A549 (cell line): ENCODE measurements around the gene MEI4. TPM values are rescaled to one million over a fixed set of nuclear protein-coding genes. Genes with fewer than 3 reads are reported as not detected.

Experiments used
- ATAC-seq, 2 experiments: fragments of 200-7000 bp in 1 of 2; fragments of >200 bp in 1 of 2; cut with Nextera tagmentation in 1 of 2; cut with Tn5 transposase in 1 of 2; 3 replicates each; pipeline versions ENCODE4 v1.8.0 to v1.9.1; 2018 to 2020; ENCODE audit warnings: mild to moderate bottlenecking in 1 of 2, moderate library complexity in 1 of 2
- CTCF ChIA-PET: fragments of 300-600 bp; sonication (Branson Sonifier 250); formaldehyde crosslinking; extraction: SDS; loops from one replicate; lab custom pipeline; 2021; ENCODE audit warnings: antibody characterized with exemption, inconsistent platforms; lab: Yijun Ruan, JAX
- POLR2A ChIA-PET: fragments of 350-600 bp; formaldehyde crosslinking; extraction: SDS; loops from one replicate; lab custom pipeline; 2021; ENCODE audit warnings: antibody characterized with exemption, inconsistent platforms; lab: Yijun Ruan, JAX
- DNase-seq, 2 experiments: peaks; one replicate each; pipeline versions ENCODE4 v3.0.0 to v3.0.0-alpha.2; 2011 to 2016; ENCODE audit warnings: low read depth in 1 of 2, low spot score in 1 of 2
- FAIRE-seq: peaks from 2 replicates; lab custom pipeline; 2011; peaks lifted over from hg19 to GRCh38; lab: Jason Lieb, UNC
- H3K27ac ChIP-seq, 2 experiments: fragments of >200 bp; sonication (Bioruptor Twin); formaldehyde crosslinking; 3 replicates each; pipeline ENCODE4 v1.5.1; 2016 to 2017
- H3K4me1 ChIP-seq: fragments of >200 bp; sonication (Bioruptor Twin); formaldehyde crosslinking; 3 replicates; pipeline ENCODE4 v1.6.1; 2016
- H3K4me2 ChIP-seq: fragments of >200 bp; sonication (Bioruptor Twin); formaldehyde crosslinking; 3 replicates; pipeline ENCODE4 v1.6.1; 2016
- H3K4me3 ChIP-seq: fragments of >200 bp; sonication (Bioruptor Twin); formaldehyde crosslinking; 3 replicates; pipeline ENCODE4 v1.5.1; 2016
- H3K9me3 ChIP-seq: fragments of >200 bp; sonication (Bioruptor Twin); formaldehyde crosslinking; 3 replicates; pipeline ENCODE4 v1.6.1; 2016
- CBX8 ChIP-seq: fragments of 200-600 bp; sonication (generic); IDR thresholded peaks from 2 replicates; pipeline ENCODE4 v1.6.1; 2016
- CHD2 ChIP-seq: fragments of 150-350 bp; IDR thresholded peaks from 2 replicates; pipeline ENCODE4 v1.6.1; 2014; ENCODE audit warnings: low read length; ENCODE audit not compliant: partially characterized antibody
- CHD4 ChIP-seq: fragments of 200-600 bp; sonication (generic); IDR thresholded peaks from 2 replicates; pipeline ENCODE4 v1.6.1; 2016; ENCODE audit warnings: antibody characterized with exemption, mild to moderate bottlenecking, borderline replicate concordance
- EHMT2 ChIP-seq: fragments of 200-600 bp; sonication (generic); IDR thresholded peaks from 2 replicates; pipeline ENCODE4 v1.6.1; 2016; ENCODE audit warnings: antibody characterized with exemption, low read depth, mild to moderate bottlenecking, moderate library complexity
- ESRRA ChIP-seq: fragments of 150-350 bp; IDR thresholded peaks from 2 replicates; pipeline ENCODE4 v1.6.1; 2014; ENCODE audit warnings: mild to moderate bottlenecking, low read length, borderline replicate concordance
- GATA3 ChIP-seq: IDR thresholded peaks from 2 replicates; pipeline ENCODE4 v1.6.1; 2012; ENCODE audit warnings: borderline replicate concordance
- HDAC2 ChIP-seq: fragments of 200-600 bp; sonication (generic); IDR thresholded peaks from 2 replicates; pipeline ENCODE4 v1.6.1; 2016
- HMGXB4 ChIP-seq: fragments of 250-450 bp; sonication (Bioruptor Pico); IDR thresholded peaks from 2 replicates; pipeline ENCODE4 v1.5.0; 2021; ENCODE audit warnings: mild to moderate bottlenecking, moderate library complexity, borderline replicate concordance
- HOXA7 ChIP-seq: fragments of 250-450 bp; sonication (Bioruptor Pico); IDR thresholded peaks from 2 replicates; pipeline ENCODE4 v1.5.0; 2020; ENCODE audit warnings: mild to moderate bottlenecking, moderate library complexity
- HOXB13 ChIP-seq: fragments of 250-450 bp; sonication (Bioruptor Pico); IDR thresholded peaks from 2 replicates; pipeline ENCODE4 v1.5.0; 2020; ENCODE audit warnings: low read depth, mild to moderate bottlenecking, moderate library complexity
- JUN ChIP-seq, 2 experiments: fragments of >200 bp; sonication (Bioruptor Twin); formaldehyde crosslinking; IDR thresholded peaks; 2 replicates in 1 of 2; 3 replicates in 1 of 2; pipeline ENCODE4 v1.6.1; 2016 to 2017
- KDM5A ChIP-seq: fragments of 200-600 bp; sonication (generic); IDR thresholded peaks from 2 replicates; pipeline ENCODE4 v1.6.1; 2016; ENCODE audit warnings: antibody characterized with exemption, mild to moderate bottlenecking
- MAFK ChIP-seq: fragments of 450-650 bp; IDR thresholded peaks from 2 replicates; pipeline ENCODE4 v1.6.1; 2014; ENCODE audit not compliant: partially characterized antibody
- MYC ChIP-seq: IDR thresholded peaks from 2 replicates; pipeline ENCODE4 v1.6.1; 2012; ENCODE audit warnings: mild to moderate bottlenecking, inconsistent platforms, low read length, improper control_type of control experiment, borderline replicate concordance
- NFE2L2 ChIP-seq: fragments of 150-350 bp; conservative IDR thresholded peaks from 2 replicates; pipeline ENCODE4 v1.6.1; 2014; ENCODE audit warnings: low read length
- NPAS2 ChIP-seq: fragments of 250-450 bp; sonication (Bioruptor Pico); IDR thresholded peaks from 2 replicates; pipeline ENCODE4 v1.8.0; 2022; ENCODE audit warnings: mild to moderate bottlenecking, moderate library complexity, borderline replicate concordance
- POLR2AphosphoS2 ChIP-seq: conservative IDR thresholded peaks from 2 replicates; pipeline ENCODE4 v1.6.1; 2012; ENCODE audit warnings: low read length, improper control_type of control experiment, inconsistent platforms
- RAD21 ChIP-seq, 2 experiments: fragments of >200 bp in 1 of 2; sonication (Bioruptor Twin) in 1 of 2; formaldehyde crosslinking in 1 of 2; IDR thresholded peaks in 1 of 2; conservative IDR thresholded peaks in 1 of 2; 2 replicates in 1 of 2; 3 replicates in 1 of 2; pipeline ENCODE4 v1.6.1; 2012 to 2018; ENCODE audit warnings: inconsistent platforms in 1 of 2
- RNF2 ChIP-seq: fragments of 200-600 bp; sonication (generic); IDR thresholded peaks from 2 replicates; pipeline ENCODE4 v1.6.1; 2016; ENCODE audit warnings: low read depth, mild to moderate bottlenecking, antibody characterized with exemption, moderate library complexity, borderline replicate concordance
- ZC3H11A ChIP-seq: fragments of 450-650 bp; IDR thresholded peaks from 2 replicates; pipeline ENCODE4 v1.6.1; 2014; ENCODE audit warnings: antibody characterized with exemption, mild to moderate bottlenecking
- ZNF302 ChIP-seq: fragments of 250-450 bp; sonication (Bioruptor Pico); IDR thresholded peaks from 2 replicates; pipeline ENCODE4 v1.9.0; 2021; ENCODE audit warnings: inconsistent platforms, mild to moderate bottlenecking, moderate library complexity
- whole genome bisulfite sequencing: methylation state at CpG from one replicate; pipeline ENCODE4 v1.1.6; 2017; ENCODE audit errors: missing lambda C conversion rate; 5-methylcytosine and 5-hydroxymethylcytosine counted together
- polyA plus RNA-seq, 4 experiments: library from polyadenylated mRNA; depleted of rRNA in 3 of 4; stranded (reverse); fragments of >200 nt; fragmentation: RNase III in 1 of 4; extraction: RNeasy Plus Mini Kit Qiagen cat#74134 plus additional on column Dnase treatment in 1 of 4; gene quantifications; 2 replicates in 3 of 4; 3 replicates in 1 of 4; pipeline ENCODE4 v1.2.3, GENCODE V29; 2011 to 2017
- TF ChIP-seq, protein P1 (sequence below): fragments of >200 bp; sonication (Bioruptor Twin); formaldehyde crosslinking; IDR thresholded peaks from 3 replicates; pipeline ENCODE4 v1.6.1; 2016

MEI4 gene
- polyA plus RNA-seq, 2 of the 4 experiments (the other 2 are of a cell fraction): not detected

GRCh38 chr6:77674211-77674610 lies 21.4 kb downstream of the MEI4 start (continued):
- TF ChIP-seq, protein P1, sequence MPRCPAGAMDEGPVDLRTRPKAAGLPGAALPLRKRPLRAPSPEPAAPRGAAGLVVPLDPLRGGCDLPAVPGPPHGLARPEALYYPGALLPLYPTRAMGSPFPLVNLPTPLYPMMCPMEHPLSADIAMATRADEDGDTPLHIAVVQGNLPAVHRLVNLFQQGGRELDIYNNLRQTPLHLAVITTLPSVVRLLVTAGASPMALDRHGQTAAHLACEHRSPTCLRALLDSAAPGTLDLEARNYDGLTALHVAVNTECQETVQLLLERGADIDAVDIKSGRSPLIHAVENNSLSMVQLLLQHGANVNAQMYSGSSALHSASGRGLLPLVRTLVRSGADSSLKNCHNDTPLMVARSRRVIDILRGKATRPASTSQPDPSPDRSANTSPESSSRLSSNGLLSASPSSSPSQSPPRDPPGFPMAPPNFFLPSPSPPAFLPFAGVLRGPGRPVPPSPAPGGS: no peak

- ATAC-seq (no peak), FAIRE-seq (no peak), DNase-seq (no peak)
- TF ChIP-seq JUN (IDR thresholded peaks at IDR 0.05) (no peak), EHMT2 (no peak), CHD4 (no peak), HOXA7 (CRISPR knock-in tag) (no peak), POLR2AphosphoS2 (no peak), CHD2 (no peak), HOXB13 (CRISPR knock-in tag) (no peak), RNF2 (no peak), HDAC2 (no peak), NFE2L2 (no peak), ZC3H11A (no peak), GATA3 (no peak), MYC (no peak), KDM5A (no peak), ZNF302 (CRISPR knock-in tag) (no peak), ESRRA (no peak), NPAS2 (no peak), HMGXB4 (CRISPR knock-in tag) (no peak), RAD21 (conservative IDR thresholded peaks at IDR 0.05 in 1 of 2, IDR thresholded peaks at IDR 0.05 in 1 of 2) (no peak)
- TF ChIP-seq, protein P1: no peak
- ChIA-PET POLR2A (no interaction called here), CTCF (no interaction called here)
- Histone ChIP-seq H3K4me3 (no peak overlapping the region), H3K4me1 (no peaks in the 10 kb centered on the region), H3K4me2 (no peak overlapping the region), H3K9me3 (no peaks in the 10 kb centered on the region), H3K27ac (no peak overlapping the region)
- WGBS: 71% methylated on average over 4 of the region's 4 CpGs
Measured at GRCh38 chr6:77678048-77678447, 25.2 kb downstream of the MEI4 start.

DNA sequence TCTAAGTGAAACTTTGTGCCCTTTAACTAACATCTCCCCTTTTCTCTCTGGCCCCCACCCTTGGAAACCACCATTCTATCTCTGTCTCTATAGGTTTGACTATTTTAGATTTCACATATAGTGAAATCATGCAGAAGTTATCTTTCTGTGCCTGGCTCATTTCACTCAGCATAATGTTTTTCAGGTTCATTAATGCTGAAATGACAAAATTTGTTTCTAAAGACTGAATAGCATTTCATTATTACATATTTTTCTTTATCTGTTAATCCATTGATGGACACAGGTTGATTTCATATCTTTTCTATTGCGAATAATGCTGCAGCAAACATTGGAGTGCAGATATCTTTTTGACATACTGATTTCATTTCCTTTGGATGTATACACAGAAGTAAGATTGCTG lies 30.7 kb downstream of the MEI4 start:
- ChIA-PET POLR2A (no interaction called here), CTCF (no interaction called here)
- H3K9me3 ChIP-seq: no peaks in the 10 kb centered on the region
- peak; percentile 64 for TF ChIP-seq MAFK
- TF ChIP-seq CBX8: no peak
- TF ChIP-seq ESRRA: no peak
- TF ChIP-seq CHD2: no peak
- H3K4me1 ChIP-seq: no peaks in the 10 kb centered on the region
- FAIRE-seq (no peak), DNase-seq (no peak), ATAC-seq (no peak)
- no peak overlapping the region for H3K27ac ChIP-seq
- H3K4me3 ChIP-seq: no peak overlapping the region
- 45% methylated on average over 1 of the region's 1 CpG for WGBS
- no peak overlapping the region for H3K4me2 ChIP-seq
